Esophagus mucosa (tissue), 1 donor: ENCODE measurements around the gene MCMBP. TPM values are rescaled to one million over a fixed set of nuclear protein-coding genes. Genes with fewer than 3 reads are reported as not detected.
"Not testable (repeated sequence)": the region's sequence is repeated elsewhere in the genome, so short reads cannot be mapped to it uniquely, and the experiment has no call there.

Experiments
- ATAC-seq: fragments of 200-7000 bp; cut with Tn5 transposase; one replicate; pipeline ENCODE4 v1.9.1; 2020
- total RNA-seq: library from RNA; stranded (reverse); gene quantifications from one replicate; pipeline ENCODE4 v1.2.4, GENCODE V29; 2023
- donor health status: DM: yes; HTN: yes; CAD: no.

Gene MCMBP
- total RNA-seq: 36.8 TPM

GRCh38 chr10:119872610-119872859 lies at the start of gene MCMBP:
Gene MCMBP (minus strand): TSS chr10:119872843. CDS start chr10:119872584, 259 bp downstream.
- no peak for ATAC-seq

GRCh38 chr10:119919826-119920225 lies 47.2 kb upstream of the MCMBP start:
- no peak for ATAC-seq

- no peak for ATAC-seq
Observed at GRCh38 chr10:119919271-119919670, 46.6 kb upstream of the MCMBP start.

- ATAC-seq: no peak
Observed at GRCh38 chr10:119917777-119918176, 45.1 kb upstream of the MCMBP start.

- no peak for ATAC-seq
Observed at GRCh38 chr10:119910689-119911088, 38.0 kb upstream of the MCMBP start.

GRCh38 chr10:119908166-119908565 lies 35.5 kb upstream of the MCMBP start:
- ATAC-seq: no peak

GRCh38 chr10:119907695-119908094 lies 35.1 kb upstream of the MCMBP start:
- not testable (repeated sequence) for ATAC-seq

GRCh38 chr10:119903946-119904666 lies 31.5 kb upstream of the MCMBP start:
- no peak for ATAC-seq

- no peak for ATAC-seq
Observed at GRCh38 chr10:119898577-119898976, 25.9 kb upstream of the MCMBP start.

GRCh38 chr10:119896937-119897770 lies 24.5 kb upstream of the MCMBP start:
- no peak for ATAC-seq

- ATAC-seq: peak; percentile 64
Observed at GRCh38 chr10:119896061-119896655, 23.5 kb upstream of the MCMBP start.

- no peak for ATAC-seq
Observed at GRCh38 chr10:119893845-119894427, 21.3 kb upstream of the MCMBP start.

GRCh38 chr10:119893074-119893473 lies 20.4 kb upstream of the MCMBP start:
- ATAC-seq: peak; percentile 12

- peak; percentile 98 for ATAC-seq
Observed at GRCh38 chr10:119892188-119893065, 19.8 kb upstream of the MCMBP start, which contains the start of gene SEC23IP. Gene SEC23IP (plus strand): TSS chr10:119892730. CDS start chr10:119892783, 53 bp downstream.

GRCh38 chr10:119891849-119892187 lies 19.2 kb upstream of the MCMBP start:
- ATAC-seq: not testable (repeated sequence)

GRCh38 chr10:119890307-119890706 lies 17.7 kb upstream of the MCMBP start:
- ATAC-seq: not testable (repeated sequence)

GRCh38 chr10:119889201-119889600 lies 16.6 kb upstream of the MCMBP start:
- ATAC-seq: not testable (repeated sequence)

GRCh38 chr10:119888715-119889114 lies 16.1 kb upstream of the MCMBP start:
- ATAC-seq: not testable (repeated sequence)

GRCh38 chr10:119886070-119886469 lies 13.4 kb upstream of the MCMBP start:
- ATAC-seq: not testable (repeated sequence)

- ATAC-seq: not testable (repeated sequence)
Observed at GRCh38 chr10:119883901-119884611, 11.4 kb upstream of the MCMBP start.

GRCh38 chr10:119878524-119878923 lies 5.9 kb upstream of the MCMBP start:
- ATAC-seq: no peak
